B cell (primary cell): ENCODE measurements around the gene NCAPH2.

ENCODE experiments used
- CTCF ChIP-seq: fragments of 200-600 bp; IDR thresholded peaks from one replicate; pipeline ENCODE4 v1.8.0; 2022; ENCODE audit warnings: antibody characterized with exemption, mild to moderate bottlenecking
- EZH2 ChIP-seq: IDR thresholded peaks from 2 replicates; pipeline ENCODE4 v1.6.1; 2012; ENCODE audit warnings: borderline replicate concordance, low read depth, mild to moderate bottlenecking, moderate library complexity, low read length; ENCODE audit not compliant: insufficient read depth, poor library complexity, severe bottlenecking

- TF ChIP-seq CTCF, result no peak
- no peak for TF ChIP-seq EZH2
These were observed 49.0 kb upstream of the NCAPH2 start for GRCh38 chr22:50459016-50459415.
